ENCODE data around the gene PTH1R. TPM values are rescaled to one million over a fixed set of nuclear protein-coding genes. Genes with fewer than 3 reads are reported as not detected.
A peak's percentile ranks its signal among the peaks of the same experiment; 100 is the strongest.

The PTH1R gene
- total RNA-seq, 4 donors from 2014 or later, result 1.1 to 4.2 (median 3.0) TPM

DNA sequence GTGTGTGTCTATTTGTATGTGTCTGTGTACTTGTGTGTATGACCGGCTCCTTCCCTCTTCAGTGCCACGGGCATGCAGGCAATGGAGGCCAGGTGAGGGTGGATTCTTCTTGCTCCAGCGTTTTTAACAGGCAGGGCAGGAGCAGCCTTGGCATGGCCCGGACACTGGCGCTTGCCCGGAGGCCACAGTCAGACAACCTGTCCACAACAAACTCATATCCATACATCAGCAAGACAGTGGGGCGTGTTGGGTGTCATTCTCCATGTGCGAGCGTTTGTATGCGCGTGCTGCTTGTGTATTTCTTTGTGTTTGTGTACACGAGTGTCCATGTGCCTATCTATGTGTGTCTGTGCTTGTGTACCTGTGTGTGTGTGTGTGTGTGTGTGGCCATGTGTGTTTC lies 29.8 kb downstream of the PTH1R start:
- no peaks in the 10 kb centered on the region for H3K27me3 ChIP-seq
- no peak overlapping the region for H3K4me3 ChIP-seq
- WGBS, result 71% methylated on average over 12 of the region's 12 CpGs
- peaks cover 25% of the 10 kb centered on the region for H3K4me1 ChIP-seq
- DNase-seq (ENCODE audit: low spot score in 2 of 2), result peak in 1 of 2 donors; percentile 45
- H3K9me3 ChIP-seq, result no peaks in the 10 kb centered on the region
- no peaks in the 10 kb centered on the region for H3K36me3 ChIP-seq
- no peak overlapping the region for H3K27ac ChIP-seq
- TF ChIP-seq, protein P1, sequence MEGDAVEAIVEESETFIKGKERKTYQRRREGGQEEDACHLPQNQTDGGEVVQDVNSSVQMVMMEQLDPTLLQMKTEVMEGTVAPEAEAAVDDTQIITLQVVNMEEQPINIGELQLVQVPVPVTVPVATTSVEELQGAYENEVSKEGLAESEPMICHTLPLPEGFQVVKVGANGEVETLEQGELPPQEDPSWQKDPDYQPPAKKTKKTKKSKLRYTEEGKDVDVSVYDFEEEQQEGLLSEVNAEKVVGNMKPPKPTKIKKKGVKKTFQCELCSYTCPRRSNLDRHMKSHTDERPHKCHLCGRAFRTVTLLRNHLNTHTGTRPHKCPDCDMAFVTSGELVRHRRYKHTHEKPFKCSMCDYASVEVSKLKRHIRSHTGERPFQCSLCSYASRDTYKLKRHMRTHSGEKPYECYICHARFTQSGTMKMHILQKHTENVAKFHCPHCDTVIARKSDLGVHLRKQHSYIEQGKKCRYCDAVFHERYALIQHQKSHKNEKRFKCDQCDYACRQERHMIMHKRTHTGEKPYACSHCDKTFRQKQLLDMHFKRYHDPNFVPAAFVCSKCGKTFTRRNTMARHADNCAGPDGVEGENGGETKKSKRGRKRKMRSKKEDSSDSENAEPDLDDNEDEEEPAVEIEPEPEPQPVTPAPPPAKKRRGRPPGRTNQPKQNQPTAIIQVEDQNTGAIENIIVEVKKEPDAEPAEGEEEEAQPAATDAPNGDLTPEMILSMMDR (IDR thresholded peaks at IDR 0.05), result no peak
- TF ChIP-seq POLR2A (IDR thresholded peaks at IDR 0.05), result no peak
- no peak for TF ChIP-seq POLR2AphosphoS5 (IDR thresholded peaks at IDR 0.05)
- TF ChIP-seq EP300 (IDR thresholded peaks at IDR 0.05), result no peak

GRCh38 chr3:46907960-46908293 lies 30.4 kb downstream of the PTH1R start:
- Histone ChIP-seq H3K27me3 (no peaks in the 10 kb centered on the region), H3K36me3 (no peaks in the 10 kb centered on the region), H3K9me3 (no peaks in the 10 kb centered on the region), H3K27ac (no peak overlapping the region), H3K4me3 (no peak overlapping the region), H3K4me1 (peaks cover 25% of the 10 kb centered on the region)
- no peak for DNase-seq (ENCODE audit: low spot score in 2 of 2)
- TF ChIP-seq EP300 (IDR thresholded peaks at IDR 0.05), result no peak
- TF ChIP-seq, protein P1 (IDR thresholded peaks at IDR 0.05), result no peak
- TF ChIP-seq POLR2AphosphoS5 (IDR thresholded peaks at IDR 0.05), result no peak
- TF ChIP-seq POLR2A (IDR thresholded peaks at IDR 0.05), result no peak
- 4% methylated on average over 1 of the region's 1 CpG for WGBS

DNA sequence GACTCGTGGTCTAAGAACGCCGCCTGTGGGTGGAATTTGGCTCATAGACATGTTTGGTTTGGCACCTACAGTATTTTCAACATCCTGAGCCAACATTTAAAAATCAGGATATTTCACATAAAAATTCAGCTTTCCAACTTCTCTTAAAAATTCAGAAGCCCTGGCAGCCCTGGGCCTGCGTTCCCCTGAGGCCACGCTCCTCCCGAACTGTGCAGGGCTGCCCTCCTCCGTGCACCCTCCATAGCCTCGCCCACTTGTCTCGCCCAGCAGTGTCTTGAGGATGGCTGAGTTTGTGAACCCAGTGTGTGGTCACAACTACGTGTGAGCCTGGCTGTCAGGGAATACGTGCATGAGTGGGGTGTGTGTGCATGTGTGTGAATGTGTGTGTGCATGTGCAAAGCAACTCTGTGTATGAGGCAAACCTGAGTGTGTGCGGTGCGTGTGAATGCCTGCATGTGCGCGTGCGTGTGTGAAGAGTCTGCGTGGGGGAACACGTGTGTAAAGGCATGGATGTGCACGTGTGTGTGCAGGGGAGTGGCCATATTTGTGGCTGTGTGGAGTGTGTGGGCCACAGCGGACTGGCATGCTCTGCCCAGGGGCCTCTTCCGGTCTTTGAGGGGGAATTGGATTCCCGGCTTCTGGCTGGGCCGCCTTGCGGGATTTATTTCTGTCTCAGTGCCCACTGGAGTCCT lies 30.9 kb downstream of the PTH1R start:
- no peak for TF ChIP-seq EP300 (IDR thresholded peaks at IDR 0.05)
- no peak for TF ChIP-seq POLR2A (IDR thresholded peaks at IDR 0.05)
- no peak for TF ChIP-seq POLR2AphosphoS5 (IDR thresholded peaks at IDR 0.05)
- TF ChIP-seq, protein P1 (IDR thresholded peaks at IDR 0.05), result no peak
- Histone ChIP-seq H3K4me3 (no peak overlapping the region), H3K9me3 (no peaks in the 10 kb centered on the region), H3K27ac (no peak overlapping the region), H3K36me3 (no peaks in the 10 kb centered on the region), H3K4me1 (peaks cover 25% of the 10 kb centered on the region), H3K27me3 (no peaks in the 10 kb centered on the region)
- DNase-seq (ENCODE audit: low spot score in 2 of 2), result peak in 1 of 2 donors; percentile 62
- WGBS, result 39% methylated on average over 24 of the region's 24 CpGs

GRCh38 chr3:46908986-46909534 lies 31.5 kb downstream of the PTH1R start:
- TF ChIP-seq, protein P1 (IDR thresholded peaks at IDR 0.05), result no peak
- TF ChIP-seq EP300 (IDR thresholded peaks at IDR 0.05) (no peak), POLR2AphosphoS5 (IDR thresholded peaks at IDR 0.05) (no peak), POLR2A (IDR thresholded peaks at IDR 0.05) (no peak)
- 21% methylated on average over 6 of the region's 8 CpGs for WGBS
- Histone ChIP-seq H3K27ac (no peak overlapping the region), H3K4me1 (peaks cover 23% of the 10 kb centered on the region), H3K36me3 (no peaks in the 10 kb centered on the region), H3K27me3 (no peaks in the 10 kb centered on the region), H3K9me3 (no peaks in the 10 kb centered on the region), H3K4me3 (no peak overlapping the region)
- peak in 1 of 2 donors; percentile 66 for DNase-seq (ENCODE audit: low spot score in 2 of 2)

GRCh38 chr3:46909535-46910161 lies 32.1 kb downstream of the PTH1R start:
- TF ChIP-seq POLR2A (IDR thresholded peaks at IDR 0.05) (no peak), POLR2AphosphoS5 (IDR thresholded peaks at IDR 0.05) (no peak), EP300 (IDR thresholded peaks at IDR 0.05) (no peak)
- TF ChIP-seq, protein P1 (IDR thresholded peaks at IDR 0.05), result peak; percentile 82 to 85
- Histone ChIP-seq H3K9me3 (no peaks in the 10 kb centered on the region), H3K36me3 (no peaks in the 10 kb centered on the region), H3K4me1 (peaks cover 23% of the 10 kb centered on the region), H3K4me3 (no peak overlapping the region), H3K27me3 (no peaks in the 10 kb centered on the region), H3K27ac (no peak overlapping the region)
- 8% methylated on average over 15 of the region's 18 CpGs for WGBS
- peak; percentile 92 to 93 for DNase-seq (ENCODE audit: low spot score in 2 of 2)

All from suprapubic skin (tissue), 4 donors.